ELR (cell line): Measurements from ENCODE around the gene SOX9.
"Not testable (repeated sequence)": the region's sequence is repeated elsewhere in the genome, so short reads cannot be mapped to it uniquely, and the experiment has no call there.

ENCODE experiments used
- DNase-seq: peaks from one replicate; pipeline ENCODE4 v3.0.0-alpha.2; 2015; ENCODE audit warnings: low read depth

The SOX9 gene

DNA sequence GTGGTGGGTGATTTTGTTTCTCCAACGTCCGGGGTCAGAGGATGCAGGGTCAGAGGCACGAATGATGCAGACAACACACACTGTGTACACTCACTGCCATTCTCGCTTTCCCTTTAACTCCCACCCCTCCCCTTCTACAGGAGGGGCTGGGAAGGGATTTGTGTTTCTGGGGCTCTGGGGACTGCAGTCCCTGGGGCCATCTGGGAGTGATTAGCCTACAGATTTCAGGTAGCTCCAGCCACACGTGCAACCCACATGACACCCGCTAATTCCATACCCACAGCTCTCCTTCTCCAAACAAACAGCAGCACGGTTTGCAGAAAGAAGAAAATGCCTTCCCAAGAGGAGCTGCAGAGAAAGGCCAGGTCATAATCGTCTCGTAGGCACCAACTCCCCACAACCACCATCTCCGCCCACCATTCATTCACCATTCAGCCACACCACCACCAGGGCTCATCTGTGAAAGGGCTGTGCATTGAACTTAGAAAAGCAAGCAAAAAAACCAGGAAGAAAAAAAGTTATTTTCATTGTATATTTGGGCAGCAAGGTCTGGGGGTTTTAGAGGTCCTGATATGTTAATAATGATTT is 9.4 kb upstream of the SOX9 start:
- DNase-seq: no peak

DNA sequence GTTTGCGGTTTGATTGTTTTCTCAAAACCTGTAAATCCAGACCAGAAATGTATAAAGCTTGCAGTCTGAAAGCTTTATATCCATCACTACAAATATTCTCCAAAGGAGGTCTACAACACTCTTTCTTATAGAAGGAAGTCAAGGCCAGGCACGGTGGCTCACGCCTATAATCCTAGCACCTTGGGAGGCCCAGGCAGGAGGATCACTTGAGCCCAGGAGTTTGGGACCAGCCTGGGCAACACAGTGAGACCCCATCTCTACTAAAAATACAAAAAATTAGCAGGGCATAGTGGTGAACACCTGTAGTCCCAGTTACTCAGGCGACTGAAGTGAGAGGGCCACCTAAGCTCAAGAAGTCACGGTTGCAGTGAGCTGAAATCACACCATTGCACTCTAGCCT is 8.9 kb upstream of the SOX9 start:
- DNase-seq: not testable (repeated sequence)

DNA sequence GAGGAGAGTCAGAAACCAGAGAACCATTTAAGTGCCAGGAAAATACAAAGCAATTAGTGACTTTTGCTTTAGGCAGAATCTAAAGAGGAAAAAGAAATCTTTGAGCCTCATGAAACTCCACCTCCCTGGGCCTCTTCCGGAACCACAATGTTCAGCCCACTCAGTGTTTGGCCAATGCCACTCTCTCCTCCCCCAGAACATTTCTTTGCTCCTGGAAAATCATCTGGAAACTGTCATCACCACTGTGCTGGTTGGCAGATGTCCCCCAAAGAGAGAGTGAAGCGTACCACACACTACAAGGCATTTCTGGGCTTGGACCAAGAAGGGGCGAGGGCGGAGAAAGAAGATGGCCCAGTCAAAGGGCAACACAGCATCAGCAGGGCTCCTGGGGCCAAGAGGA is 7.1 kb upstream of the SOX9 start:
- DNase-seq: no peak

DNA sequence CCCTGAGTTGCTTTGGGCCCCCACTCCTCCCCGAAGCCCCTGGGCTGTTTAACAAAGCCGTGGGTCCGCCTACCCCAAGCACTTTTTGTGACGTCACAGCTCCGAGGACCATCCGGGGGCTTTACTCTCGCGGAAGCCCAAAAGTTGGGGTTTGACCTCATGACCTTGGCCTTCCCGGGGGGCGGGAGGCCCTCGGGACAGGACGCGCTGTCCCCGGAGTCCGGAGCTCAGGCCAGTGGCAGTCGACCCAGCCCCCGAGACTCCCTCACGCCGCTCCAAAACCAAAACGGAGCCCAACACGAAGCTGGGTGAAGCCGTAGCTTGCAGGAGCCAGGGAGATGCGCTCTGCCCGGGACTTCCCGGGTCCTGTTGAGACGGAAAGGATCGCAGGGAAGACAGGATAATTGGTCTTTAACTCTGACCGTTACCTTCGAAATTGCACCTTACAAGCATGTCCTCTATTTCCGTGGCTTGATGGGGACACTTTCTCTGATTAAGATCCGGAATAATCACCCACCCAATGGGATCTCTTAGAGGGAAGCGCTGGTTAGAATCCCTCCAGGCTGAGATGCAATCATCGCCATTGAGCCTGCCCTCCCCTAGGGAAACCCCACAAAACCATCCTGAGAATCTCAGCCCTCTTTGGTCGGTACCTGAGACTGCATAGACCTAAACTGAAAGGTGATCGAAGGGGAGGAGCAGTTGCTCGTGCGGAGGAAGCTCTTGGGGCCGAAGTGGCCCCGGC is 4.9 kb upstream of the SOX9 start:
- DNase-seq: no peak

DNA sequence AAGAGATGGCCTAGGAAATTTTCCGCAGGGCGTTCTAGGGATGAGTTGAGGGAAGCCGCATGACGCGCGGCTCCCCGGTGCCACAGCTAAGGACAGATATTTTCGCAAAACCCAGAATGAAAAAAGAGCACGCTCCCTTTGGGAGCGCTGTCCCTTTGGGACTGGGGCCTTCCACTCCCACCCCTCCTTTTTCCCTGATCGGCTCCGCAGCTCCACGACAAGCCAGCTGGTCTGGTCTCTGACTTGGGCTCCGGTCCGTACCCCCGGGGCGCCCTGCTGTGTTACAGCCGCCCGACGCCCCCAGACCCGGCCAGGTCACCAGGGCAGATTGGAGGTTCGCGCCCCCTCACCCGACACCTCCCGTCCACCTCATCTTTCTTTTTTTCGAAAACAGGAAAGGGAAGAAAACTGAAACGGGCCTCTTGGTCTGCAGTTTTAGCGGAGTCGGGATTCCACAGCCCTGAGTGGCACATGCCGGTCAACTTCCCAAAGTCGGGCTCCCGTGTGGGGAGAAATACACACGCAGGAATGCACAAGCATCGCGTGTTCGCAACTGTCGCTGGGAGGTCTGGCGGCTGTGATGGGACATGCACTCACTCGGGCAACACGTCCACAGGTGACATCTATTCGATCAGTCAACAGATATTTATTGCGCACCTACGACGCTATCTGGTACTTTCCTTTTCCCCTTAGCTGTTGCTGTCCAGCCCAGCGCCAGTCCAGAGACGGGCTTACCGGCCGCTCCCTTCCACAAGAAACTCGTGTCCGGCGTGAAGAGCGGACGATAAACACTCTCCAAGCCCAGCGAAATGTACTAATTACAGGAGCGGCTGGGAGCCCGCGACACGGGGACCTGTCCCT is 3.9 kb upstream of the SOX9 start:
- peak; percentile 54 for DNase-seq

DNA sequence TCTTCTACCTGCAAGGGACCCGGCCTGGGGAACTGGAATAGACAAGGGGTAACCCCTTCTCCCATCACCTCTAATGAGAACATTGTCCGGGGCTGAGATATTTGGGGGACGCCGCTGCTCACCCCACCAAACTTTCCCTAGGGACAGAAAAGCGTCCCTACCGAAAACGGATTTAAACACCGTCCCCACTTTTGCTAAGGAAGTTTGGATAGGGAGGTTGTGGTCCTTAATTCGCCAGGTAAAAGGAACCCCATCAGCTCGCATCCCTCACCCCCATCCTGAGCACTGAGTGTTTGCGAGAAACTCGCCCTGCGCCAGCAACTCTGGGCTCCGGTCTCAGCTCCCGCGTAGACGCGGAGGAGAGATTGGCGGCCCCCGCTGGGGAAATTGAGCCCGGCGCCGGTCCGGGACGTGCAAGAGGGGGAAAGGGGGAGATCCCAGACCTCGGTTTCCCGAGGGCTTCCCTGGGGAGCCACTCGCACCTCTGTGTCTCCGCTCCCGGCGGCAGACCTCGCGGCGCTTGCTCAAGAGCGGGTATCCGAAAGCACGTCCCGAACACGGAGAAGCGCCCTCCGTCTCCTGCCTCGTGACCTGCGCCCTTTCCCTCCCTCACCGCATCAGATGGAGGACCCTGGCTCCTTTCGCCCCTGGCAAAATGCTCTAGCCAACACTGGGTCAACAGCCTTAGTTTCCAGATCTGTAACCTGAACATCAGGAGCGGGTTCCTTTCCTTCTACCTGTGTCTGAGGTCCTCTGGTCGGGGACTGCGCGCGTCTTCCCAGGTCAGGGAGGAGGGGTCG is 3.1 kb upstream of the SOX9 start:
- DNase-seq: peak; percentile 38

DNA sequence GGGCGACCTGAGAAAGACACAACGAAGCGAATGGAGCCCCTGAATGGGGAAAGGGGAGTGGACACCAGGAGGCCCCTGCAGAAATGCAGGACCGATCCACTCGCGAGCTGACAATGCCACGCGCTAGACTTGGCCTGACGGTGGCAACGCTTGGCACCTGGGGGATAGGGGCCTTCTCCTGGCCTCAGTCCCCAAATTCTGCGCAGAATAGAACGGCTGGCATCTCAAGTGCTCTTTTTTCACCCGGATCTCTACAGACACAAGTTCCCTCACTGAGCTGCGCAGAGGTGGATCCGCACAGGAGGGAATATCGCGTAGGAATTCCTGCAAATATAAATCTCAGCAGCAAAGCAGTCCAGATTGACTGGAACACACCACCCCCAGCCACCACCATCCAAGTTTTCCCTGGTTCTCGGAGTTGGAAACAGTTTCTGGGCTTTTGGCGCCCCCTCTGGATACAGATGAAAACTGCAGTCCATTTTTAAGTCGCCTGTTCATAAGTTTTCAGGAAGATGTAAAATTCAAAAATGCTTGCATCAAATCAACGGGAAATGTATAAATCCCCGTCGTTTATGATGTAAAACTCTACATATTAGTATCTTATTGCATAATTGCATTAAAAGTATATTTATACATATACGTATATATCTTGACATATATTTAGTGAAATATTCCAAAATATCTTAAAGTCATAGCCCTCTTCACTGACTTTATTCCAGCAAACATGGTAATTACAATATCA is 2.3 kb upstream of the SOX9 start:
- DNase-seq: peak; percentile 92

DNA sequence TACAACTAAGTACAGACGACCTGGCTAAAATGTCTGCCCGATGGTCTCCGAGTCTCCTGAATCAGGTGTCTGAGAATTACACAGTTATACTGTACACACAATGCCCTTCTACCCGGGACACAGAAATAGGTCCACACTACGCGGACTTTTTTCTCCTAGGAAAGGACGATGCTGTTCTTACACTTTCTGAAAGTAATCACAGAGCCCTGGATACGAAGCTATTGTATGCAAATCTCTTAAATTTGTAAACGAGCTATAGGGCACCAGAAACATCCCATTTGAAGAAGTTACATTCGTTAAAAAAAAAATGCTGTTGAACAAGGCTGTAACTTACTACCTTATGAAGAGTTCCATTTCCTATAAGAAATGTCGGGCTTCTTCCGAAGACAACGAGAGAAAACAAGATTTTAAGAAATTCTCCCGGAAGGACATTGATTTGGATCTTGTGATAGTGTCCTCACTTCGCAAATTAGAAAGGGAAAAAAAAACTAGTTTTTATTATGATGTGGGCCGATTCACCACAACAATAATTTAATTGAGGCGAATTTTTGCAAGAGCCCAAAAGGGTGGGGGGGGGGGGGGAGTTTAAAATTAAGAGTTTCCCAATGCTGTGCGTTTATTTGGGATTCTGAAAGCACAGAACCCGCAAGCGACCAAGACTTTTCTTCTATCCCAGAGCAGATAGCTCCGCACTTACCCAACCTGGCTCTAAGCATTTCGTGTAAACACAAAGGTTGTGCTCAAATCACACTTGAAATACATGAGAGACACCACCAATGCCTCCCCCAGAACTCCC is 1.5 kb upstream of the SOX9 start:
- DNase-seq: peak; percentile 38

DNA sequence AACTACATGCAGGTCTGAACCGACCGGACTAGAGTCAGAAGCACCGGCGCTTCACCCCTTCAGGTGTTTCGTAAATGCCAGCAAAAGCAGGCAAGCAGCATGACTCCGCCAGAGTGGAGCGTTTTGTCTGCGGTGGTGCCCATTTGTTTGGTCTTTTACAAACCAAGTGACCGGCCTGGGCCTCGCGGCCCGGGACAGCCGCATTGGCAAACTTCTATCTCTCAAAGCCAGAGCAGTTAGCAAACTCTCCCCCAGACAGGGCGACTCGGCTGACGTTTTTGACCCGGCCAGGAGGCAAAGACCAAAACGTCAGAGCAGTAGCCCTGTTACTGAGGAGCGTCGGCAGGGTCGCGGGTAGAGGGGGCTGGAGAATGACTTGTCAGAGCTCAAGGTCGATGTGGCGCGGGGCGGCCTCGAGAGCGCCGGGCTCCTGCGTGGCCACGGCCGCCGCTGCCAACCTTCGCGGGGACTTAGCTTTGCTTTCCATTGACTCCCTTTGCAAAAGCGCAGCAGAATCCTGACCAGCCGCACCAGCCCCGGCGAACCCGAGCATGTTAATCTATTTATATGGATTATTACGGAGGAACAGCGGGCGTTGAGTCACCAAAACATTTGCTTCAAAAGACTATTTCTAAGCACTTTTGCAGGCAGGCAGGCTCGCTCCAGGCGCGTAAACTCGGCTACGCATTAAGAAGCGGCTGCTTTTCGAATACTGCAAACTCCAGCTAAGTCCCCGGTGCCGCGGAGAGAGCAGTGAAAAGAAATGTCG is 763 bp upstream of the SOX9 start:
- DNase-seq: peak; percentile 91

DNA sequence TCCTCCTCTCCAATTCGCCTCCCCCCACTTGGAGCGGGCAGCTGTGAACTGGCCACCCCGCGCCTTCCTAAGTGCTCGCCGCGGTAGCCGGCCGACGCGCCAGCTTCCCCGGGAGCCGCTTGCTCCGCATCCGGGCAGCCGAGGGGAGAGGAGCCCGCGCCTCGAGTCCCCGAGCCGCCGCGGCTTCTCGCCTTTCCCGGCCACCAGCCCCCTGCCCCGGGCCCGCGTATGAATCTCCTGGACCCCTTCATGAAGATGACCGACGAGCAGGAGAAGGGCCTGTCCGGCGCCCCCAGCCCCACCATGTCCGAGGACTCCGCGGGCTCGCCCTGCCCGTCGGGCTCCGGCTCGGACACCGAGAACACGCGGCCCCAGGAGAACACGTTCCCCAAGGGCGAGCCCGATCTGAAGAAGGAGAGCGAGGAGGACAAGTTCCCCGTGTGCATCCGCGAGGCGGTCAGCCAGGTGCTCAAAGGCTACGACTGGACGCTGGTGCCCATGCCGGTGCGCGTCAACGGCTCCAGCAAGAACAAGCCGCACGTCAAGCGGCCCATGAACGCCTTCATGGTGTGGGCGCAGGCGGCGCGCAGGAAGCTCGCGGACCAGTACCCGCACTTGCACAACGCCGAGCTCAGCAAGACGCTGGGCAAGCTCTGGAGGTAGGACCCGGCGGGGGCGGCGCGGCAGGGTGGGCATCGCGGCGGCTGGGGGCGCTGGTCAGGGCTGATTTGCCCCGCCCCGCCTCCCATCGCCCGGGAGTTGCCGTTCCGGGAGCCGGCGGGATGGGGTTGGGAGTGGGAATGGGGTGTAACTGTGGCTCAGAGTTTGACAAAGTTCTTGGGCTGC is 567 bp downstream of the SOX9 start:
- DNase-seq: peak; percentile 73

DNA sequence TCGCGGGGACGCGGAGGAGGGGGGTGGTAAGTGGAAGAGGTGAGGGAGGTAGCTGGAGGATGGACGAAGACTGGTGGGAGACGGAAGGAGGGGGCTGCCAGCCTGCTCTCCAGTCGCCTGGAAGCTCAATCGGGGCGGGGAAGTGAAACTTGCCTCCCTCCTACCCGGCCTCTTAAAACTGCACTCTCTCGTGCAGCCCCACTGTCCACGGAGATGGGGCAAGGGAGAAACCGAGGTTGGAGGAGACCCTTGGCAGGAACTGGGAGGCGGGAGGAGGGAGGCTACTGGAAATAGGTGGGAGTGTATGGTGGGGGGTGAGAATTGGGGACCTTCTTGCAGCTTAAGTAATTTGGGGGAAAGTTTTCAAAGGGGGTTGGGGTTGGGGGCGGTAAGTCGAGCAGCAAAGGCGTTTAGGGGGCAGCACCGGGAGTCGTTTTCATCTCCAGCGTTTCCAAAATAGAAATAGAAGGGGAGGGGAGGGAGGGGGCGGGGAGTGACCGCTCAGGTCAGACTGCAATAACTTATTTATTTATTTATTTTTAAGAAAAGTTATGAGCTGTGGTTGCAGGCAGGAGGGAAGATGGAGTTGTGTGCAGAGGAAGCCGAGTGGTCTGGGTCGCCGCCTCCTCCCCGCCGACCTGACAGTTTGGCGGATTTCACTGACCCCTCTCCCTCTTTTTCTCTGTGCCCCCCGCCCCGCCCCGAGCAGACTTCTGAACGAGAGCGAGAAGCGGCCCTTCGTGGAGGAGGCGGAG is 1.4 kb downstream of the SOX9 start:
- DNase-seq: peak; percentile 64

DNA sequence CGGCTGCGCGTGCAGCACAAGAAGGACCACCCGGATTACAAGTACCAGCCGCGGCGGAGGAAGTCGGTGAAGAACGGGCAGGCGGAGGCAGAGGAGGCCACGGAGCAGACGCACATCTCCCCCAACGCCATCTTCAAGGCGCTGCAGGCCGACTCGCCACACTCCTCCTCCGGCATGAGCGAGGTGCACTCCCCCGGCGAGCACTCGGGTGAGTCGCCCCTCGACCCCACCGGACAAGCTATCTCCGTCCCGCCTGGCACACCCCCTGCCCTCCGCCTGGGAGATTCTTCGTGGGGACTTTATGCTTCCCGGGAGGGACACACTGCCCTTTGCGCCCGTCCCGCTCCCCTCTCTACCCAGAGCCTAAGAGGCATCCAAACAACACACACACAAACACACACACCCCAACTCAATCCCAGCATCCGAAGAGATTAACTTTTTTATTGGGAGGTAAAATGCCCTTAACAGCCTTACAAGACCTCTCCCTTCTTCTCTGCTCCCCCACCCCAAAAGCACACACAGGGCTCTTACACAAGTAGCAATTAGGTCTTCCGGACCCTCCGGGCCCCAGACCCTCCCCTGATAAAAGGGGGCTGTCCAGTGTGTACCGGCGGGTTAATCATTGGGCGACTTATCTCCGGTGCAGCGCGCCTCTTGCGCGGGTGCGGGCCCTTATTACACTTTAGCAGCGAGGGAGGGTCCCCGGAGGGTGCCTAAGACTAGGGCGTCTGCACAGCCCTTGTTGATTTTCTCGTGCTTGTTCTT is 2.1 kb downstream of the SOX9 start:
- peak; percentile 78 for DNase-seq

DNA sequence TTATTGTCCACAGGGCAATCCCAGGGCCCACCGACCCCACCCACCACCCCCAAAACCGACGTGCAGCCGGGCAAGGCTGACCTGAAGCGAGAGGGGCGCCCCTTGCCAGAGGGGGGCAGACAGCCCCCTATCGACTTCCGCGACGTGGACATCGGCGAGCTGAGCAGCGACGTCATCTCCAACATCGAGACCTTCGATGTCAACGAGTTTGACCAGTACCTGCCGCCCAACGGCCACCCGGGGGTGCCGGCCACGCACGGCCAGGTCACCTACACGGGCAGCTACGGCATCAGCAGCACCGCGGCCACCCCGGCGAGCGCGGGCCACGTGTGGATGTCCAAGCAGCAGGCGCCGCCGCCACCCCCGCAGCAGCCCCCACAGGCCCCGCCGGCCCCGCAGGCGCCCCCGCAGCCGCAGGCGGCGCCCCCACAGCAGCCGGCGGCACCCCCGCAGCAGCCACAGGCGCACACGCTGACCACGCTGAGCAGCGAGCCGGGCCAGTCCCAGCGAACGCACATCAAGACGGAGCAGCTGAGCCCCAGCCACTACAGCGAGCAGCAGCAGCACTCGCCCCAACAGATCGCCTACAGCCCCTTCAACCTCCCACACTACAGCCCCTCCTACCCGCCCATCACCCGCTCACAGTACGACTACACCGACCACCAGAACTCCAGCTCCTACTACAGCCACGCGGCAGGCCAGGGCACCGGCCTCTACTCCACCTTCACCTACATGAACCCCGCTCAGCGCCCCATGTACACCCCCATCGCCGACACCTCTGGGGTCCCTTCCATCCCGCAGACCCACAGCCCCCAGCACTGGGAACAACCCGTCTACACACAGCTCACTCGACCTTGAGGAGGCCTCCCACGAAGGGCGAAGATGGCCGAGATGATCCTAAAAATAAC is 3.0 kb downstream of the SOX9 start:
- DNase-seq: no peak

DNA sequence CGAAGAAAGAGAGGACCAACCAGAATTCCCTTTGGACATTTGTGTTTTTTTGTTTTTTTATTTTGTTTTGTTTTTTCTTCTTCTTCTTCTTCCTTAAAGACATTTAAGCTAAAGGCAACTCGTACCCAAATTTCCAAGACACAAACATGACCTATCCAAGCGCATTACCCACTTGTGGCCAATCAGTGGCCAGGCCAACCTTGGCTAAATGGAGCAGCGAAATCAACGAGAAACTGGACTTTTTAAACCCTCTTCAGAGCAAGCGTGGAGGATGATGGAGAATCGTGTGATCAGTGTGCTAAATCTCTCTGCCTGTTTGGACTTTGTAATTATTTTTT is 3.6 kb downstream of the SOX9 start:
- DNase-seq: no peak

DNA sequence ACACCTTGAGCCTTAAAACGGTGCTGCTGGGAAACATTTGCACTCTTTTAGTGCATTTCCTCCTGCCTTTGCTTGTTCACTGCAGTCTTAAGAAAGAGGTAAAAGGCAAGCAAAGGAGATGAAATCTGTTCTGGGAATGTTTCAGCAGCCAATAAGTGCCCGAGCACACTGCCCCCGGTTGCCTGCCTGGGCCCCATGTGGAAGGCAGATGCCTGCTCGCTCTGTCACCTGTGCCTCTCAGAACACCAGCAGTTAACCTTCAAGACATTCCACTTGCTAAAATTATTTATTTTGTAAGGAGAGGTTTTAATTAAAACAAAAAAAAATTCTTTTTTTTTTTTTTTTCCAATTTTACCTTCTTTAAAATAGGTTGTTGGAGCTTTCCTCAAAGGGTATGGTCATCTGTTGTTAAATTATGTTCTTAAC is 4.4 kb downstream of the SOX9 start:
- DNase-seq: no peak

DNA sequence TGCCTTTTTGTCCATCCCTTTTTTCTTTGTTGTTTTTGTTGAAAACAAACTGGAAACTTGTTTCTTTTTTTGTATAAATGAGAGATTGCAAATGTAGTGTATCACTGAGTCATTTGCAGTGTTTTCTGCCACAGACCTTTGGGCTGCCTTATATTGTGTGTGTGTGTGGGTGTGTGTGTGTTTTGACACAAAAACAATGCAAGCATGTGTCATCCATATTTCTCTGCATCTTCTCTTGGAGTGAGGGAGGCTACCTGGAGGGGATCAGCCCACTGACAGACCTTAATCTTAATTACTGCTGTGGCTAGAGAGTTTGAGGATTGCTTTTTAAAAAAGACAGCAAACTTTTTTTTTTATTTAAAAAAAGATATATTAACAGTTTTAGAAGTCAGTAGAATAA is 4.9 kb downstream of the SOX9 start:
- peak; percentile 63 for DNase-seq
